HUES64 (cell line): Measurements from ENCODE around the gene DGKI.

ENCODE experiments used
- H3K27ac ChIP-seq: 2 replicates; pipeline ENCODE4 v1.7.0; 2013; ENCODE audit warnings: low read depth, low read length, inconsistent platforms
- H3K27me3 ChIP-seq: 2 replicates; pipeline ENCODE4 v1.6.1; 2013; ENCODE audit warnings: mild to moderate bottlenecking, low read length; ENCODE audit not compliant: insufficient read depth
- H3K36me3 ChIP-seq: 2 replicates; pipeline ENCODE4 v1.6.1; 2013; ENCODE audit warnings: mild to moderate bottlenecking, low read length; ENCODE audit not compliant: insufficient read depth
- H3K4me1 ChIP-seq: 2 replicates; pipeline ENCODE4 v1.6.1; 2013; ENCODE audit warnings: mild to moderate bottlenecking, low read length, moderate library complexity; ENCODE audit not compliant: insufficient read depth
- H3K4me3 ChIP-seq: 2 replicates; pipeline ENCODE4 v1.5.1; 2013; ENCODE audit warnings: mild to moderate bottlenecking, low read length, moderate library complexity
- H3K9ac ChIP-seq: 2 replicates; pipeline ENCODE4 v1.6.1; 2013; ENCODE audit warnings: mild to moderate bottlenecking, low read depth, low read length
- H3K9me3 ChIP-seq: 2 replicates; pipeline ENCODE4 v1.6.1; 2013; ENCODE audit warnings: low read depth, low read length; ENCODE audit not compliant: insufficient read depth
- WGBS: fragments of 150-250, 120-280 bp; methylation state at CpG from one replicate; pipeline ENCODE4 v1.1.7; 2013; ENCODE audit warnings: missing lambda C conversion rate; 5-methylcytosine and 5-hydroxymethylcytosine counted together

The DGKI gene

DNA sequence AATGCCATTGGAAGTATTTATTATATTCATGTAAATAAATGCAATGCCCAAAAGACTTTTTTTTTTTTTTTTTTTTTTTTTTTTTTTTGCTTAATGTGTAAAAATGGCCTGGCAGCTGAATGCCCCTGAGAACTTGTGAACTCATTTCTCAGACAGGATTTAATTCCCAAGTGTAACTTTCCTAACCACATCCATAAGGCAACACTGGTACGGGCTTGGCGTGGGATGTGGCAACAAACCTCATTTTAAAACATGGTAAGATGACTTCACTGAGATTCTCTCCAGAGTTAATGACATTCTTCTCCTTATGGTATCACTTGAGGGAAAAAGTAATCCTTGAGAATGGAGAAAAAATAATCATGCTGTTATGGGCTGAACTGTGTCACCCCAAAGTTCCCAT, 150.4 kb downstream of the DGKI start:
- Histone ChIP-seq H3K36me3 (no peaks in the 10 kb centered on the region), H3K9ac (no peak overlapping the region), H3K9me3 (no peaks in the 10 kb centered on the region), H3K27ac (no peak overlapping the region), H3K27me3 (no peaks in the 10 kb centered on the region), H3K4me3 (no peak overlapping the region), H3K4me1 (no peaks in the 10 kb centered on the region)
- WGBS = 100% methylated on average over 2 of the region's 2 CpGs

DNA sequence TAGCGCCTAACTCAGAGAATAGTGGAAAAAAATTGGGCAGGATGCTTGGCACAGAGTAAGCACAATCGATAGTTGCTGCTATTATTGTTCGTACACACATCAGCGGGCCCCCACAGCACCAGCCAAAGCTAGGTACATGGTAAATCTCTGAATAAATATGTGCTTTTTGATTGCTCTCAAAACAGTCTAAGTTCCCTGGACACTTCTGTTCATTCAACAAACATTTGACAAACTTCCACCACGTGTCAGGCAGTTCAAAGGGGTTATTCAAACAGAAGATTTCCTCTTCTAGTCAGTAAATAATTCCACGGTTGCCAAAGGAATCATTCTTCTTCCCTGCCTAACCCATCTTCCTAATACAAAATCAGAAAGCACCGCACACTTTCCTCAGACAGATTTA, 150.8 kb downstream of the DGKI start:
- H3K27me3 ChIP-seq = no peaks in the 10 kb centered on the region
- H3K4me1 ChIP-seq = no peaks in the 10 kb centered on the region
- WGBS = 95% methylated on average over 7 of the region's 7 CpGs
- no peak overlapping the region for H3K4me3 ChIP-seq
- no peaks in the 10 kb centered on the region for H3K36me3 ChIP-seq
- no peaks in the 10 kb centered on the region for H3K9me3 ChIP-seq
- H3K27ac ChIP-seq = no peak overlapping the region
- no peak overlapping the region for H3K9ac ChIP-seq

DNA sequence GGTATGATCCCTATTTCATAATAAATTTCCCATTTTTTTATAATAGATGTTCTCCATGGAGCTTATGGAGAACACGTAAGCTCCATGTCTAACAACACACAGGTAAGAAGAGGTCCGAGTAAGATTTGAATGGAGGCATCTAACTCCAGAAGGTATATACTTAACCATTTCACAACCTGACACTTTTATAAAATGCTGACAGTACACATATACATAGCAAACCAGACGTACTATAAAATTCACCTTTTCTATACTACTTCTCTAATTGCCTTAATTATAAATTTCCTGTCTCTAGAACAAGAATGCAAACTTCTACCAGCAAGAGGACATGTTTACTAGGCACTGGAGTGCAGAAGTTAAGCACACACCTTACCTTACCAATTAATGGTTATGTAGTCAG, 151.3 kb downstream of the DGKI start:
- Histone ChIP-seq H3K9ac (no peak overlapping the region), H3K4me3 (no peak overlapping the region), H3K4me1 (no peaks in the 10 kb centered on the region), H3K9me3 (no peaks in the 10 kb centered on the region), H3K36me3 (no peaks in the 10 kb centered on the region), H3K27me3 (no peaks in the 10 kb centered on the region), H3K27ac (no peak overlapping the region)
- 96% methylated on average over 3 of the region's 3 CpGs for WGBS

DNA sequence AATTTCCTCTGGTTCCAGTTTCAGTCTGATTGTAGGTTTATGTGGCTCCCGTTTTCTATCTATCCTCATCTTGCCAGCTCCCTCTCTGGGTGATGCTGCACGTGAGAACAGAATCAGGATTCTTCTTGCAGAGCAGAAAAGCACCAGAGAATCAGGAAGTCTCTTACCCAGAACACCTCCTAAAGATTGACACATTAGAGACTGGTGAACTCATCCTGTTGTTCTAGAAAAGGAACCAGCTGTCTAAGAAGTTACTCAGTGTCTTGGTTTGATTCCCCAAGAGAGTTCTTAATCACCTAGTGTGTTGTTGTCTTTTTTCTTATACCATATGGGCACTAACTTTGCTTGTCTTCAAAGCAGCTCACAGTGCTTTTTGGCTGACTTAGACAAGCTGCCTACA, 152.4 kb downstream of the DGKI start:
- no peaks in the 10 kb centered on the region for H3K36me3 ChIP-seq
- 83% methylated on average over 2 of the region's 2 CpGs for WGBS
- H3K9me3 ChIP-seq = no peaks in the 10 kb centered on the region
- H3K9ac ChIP-seq = no peak overlapping the region
- no peaks in the 10 kb centered on the region for H3K4me1 ChIP-seq
- H3K27me3 ChIP-seq = no peaks in the 10 kb centered on the region
- H3K27ac ChIP-seq = no peak overlapping the region
- H3K4me3 ChIP-seq = no peak overlapping the region

DNA sequence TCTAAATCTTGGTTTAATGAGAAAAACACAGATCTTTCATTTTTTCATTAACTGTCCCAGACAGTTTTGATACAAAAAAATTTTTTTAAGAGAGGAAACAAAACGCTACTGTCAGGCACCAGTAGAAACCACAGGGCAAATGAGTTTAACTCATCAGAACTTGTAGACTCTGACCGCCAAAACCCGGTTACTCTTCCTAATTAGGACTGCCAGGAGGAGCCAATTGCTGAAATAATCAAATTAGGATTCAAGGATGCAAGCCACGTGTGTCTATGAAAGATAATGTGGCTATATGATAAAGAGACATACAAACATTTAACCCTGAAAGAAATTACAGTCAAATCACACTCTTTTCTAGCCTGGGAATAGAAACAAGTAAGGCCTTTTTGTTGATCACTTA, 154.4 kb downstream of the DGKI start:
- no peaks in the 10 kb centered on the region for H3K9me3 ChIP-seq
- no peak overlapping the region for H3K9ac ChIP-seq
- WGBS = 98% methylated on average over 3 of the region's 4 CpGs
- H3K4me1 ChIP-seq = no peaks in the 10 kb centered on the region
- no peaks in the 10 kb centered on the region for H3K27me3 ChIP-seq
- no peak overlapping the region for H3K4me3 ChIP-seq
- no peaks in the 10 kb centered on the region for H3K36me3 ChIP-seq
- no peak overlapping the region for H3K27ac ChIP-seq

DNA sequence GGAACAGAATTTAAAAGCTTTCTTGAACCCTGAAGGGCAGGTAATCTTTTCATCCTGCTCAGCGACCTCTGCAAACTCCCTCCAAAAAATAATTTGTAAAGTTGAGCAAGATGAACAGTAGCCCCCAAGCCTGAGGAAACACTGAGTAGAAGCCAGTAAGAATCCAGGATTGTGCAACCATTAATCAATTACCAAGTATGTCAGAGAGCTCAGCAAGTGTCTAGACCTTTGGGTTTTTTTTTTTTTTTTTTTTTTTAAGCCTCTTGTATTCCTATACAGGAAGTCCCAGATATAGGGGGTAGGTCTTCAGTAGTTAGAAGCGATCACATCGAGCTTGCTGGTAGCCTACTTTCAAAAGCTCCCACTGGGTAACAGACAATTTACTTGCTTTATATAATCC, 155.2 kb downstream of the DGKI start:
- 100% methylated on average over 3 of the region's 3 CpGs for WGBS
- Histone ChIP-seq H3K9me3 (no peaks in the 10 kb centered on the region), H3K9ac (no peak overlapping the region), H3K27ac (no peak overlapping the region), H3K4me1 (no peaks in the 10 kb centered on the region), H3K27me3 (no peaks in the 10 kb centered on the region), H3K4me3 (no peak overlapping the region), H3K36me3 (no peaks in the 10 kb centered on the region)

DNA sequence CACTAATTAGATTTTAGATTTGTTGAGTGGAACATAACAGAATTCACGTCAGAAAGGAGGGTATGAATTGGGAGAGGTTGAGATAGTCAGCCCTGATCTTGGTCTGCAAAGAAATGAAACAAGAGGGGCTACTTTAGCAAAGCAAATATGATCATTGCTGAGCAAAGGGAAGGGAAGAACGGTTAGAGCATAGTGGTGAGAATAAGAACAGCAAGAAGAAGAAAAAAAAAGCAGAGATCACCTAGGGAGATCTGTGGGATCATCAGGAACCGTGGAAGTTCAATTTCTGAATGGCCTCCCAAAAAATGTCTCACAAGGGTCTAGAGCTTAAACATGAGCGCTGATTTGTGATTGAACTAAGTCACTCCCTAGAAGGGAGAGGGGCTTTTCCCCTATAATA, 156.1 kb downstream of the DGKI start:
- Histone ChIP-seq H3K9me3 (no peaks in the 10 kb centered on the region), H3K27ac (no peak overlapping the region), H3K9ac (no peak overlapping the region), H3K27me3 (no peaks in the 10 kb centered on the region), H3K36me3 (no peaks in the 10 kb centered on the region), H3K4me3 (no peak overlapping the region), H3K4me1 (no peaks in the 10 kb centered on the region)
- 86% methylated on average over 4 of the region's 4 CpGs for WGBS

DNA sequence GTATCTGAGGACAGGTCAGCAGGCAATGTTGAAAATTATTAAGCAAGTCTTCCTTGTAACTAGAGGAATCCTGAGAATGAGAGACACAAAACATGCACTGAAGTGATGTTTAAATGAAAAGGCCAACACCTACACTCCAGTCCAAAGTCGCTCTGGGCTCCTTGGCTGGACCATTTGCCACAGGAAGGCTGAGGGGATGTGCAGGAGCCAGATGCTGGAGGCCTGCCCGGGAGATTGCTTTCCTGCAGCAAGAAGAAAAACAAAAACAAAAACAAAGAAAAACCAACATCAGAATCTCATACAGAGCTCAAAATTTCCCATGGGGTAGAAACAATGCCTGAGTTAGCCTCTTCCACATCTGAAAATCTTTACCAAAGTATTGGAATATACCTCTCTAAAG, 157.0 kb downstream of the DGKI start:
- H3K27me3 ChIP-seq = no peaks in the 10 kb centered on the region
- no peaks in the 10 kb centered on the region for H3K9me3 ChIP-seq
- WGBS = 100% methylated on average over 2 of the region's 2 CpGs
- H3K9ac ChIP-seq = no peak overlapping the region
- H3K36me3 ChIP-seq = no peaks in the 10 kb centered on the region
- no peak overlapping the region for H3K4me3 ChIP-seq
- no peaks in the 10 kb centered on the region for H3K4me1 ChIP-seq
- H3K27ac ChIP-seq = no peak overlapping the region

DNA sequence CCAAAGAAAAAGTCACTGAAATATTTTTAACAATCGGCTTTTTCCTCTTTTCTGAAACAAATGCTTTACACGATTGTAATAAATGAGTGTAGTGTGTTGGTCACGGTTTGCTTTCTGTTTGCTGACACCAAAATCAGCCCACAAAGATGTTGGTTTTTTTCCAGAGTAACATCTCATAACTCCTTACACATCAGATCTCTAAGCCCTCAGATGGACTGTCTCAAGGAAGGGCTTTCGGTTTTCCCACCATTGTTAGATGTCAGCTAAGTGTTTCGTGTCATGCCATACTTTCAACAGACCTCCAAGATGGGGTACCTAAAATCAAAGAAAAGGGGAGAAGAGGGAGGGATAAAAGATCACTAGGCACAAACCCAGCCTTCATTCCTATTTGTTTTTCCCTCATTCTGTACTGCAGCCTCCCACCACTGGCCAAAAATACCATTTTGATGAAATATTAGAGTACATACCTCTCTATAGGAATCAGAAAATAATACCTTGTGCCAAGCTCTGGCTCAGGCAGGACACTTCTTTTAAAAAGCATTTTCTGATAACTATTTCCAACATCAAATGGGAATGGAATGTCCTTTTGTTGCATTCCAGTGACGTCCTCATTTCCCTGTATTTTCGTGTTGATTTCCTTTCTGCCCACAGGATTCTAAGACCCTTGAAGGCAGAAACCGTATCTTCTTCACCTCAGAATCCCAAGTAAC, 159.1 kb downstream of the DGKI start:
- 93% methylated on average over 6 of the region's 8 CpGs for WGBS
- Histone ChIP-seq H3K9me3 (no peaks in the 10 kb centered on the region), H3K9ac (no peak overlapping the region), H3K27ac (no peak overlapping the region), H3K36me3 (no peaks in the 10 kb centered on the region), H3K4me3 (no peak overlapping the region), H3K27me3 (no peaks in the 10 kb centered on the region), H3K4me1 (no peaks in the 10 kb centered on the region)

DNA sequence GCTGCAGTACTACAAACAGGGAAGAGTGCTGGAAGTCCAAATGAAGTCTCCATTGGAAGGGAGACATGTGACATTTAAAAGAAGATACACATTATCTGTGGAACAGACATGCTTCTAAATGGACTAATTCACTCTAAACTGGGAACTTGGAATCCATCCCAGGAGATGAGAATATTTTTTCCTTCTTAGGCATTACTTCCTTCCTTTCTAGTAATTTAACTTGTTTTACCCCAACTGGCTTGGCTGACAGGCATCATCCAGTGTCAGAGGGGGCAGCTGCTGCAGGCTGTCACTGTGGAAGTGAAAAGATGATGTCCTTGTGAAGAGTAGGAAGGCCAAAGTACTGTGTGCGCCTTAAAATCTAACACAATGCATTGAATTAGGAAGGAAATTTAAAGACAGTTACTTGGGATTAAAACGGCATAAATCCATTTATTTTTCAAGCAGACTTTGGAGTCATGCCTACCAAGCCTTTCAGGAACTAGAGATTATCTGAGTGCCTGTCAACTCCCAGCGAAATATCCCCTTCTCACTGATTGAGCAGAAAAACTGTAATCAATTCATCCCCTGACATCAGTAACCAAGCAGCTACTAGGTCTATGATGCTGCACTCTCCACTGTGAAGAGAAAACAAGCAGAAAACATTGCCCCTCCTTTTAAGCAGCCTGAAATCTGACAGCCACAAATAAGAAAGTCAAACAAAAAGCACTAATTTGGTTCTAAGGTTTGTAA, 161.2 kb downstream of the DGKI start:
- H3K9me3 ChIP-seq = no peaks in the 10 kb centered on the region
- H3K4me1 ChIP-seq = peaks cover 6% of the 10 kb centered on the region; the same call in 1 of the 2 replicates
- no peak overlapping the region for H3K27ac ChIP-seq
- no peak overlapping the region for H3K9ac ChIP-seq
- 87% methylated on average over 3 of the region's 3 CpGs for WGBS
- no peaks in the 10 kb centered on the region for H3K36me3 ChIP-seq
- H3K4me3 ChIP-seq = no peak overlapping the region
- H3K27me3 ChIP-seq = no peaks in the 10 kb centered on the region

DNA sequence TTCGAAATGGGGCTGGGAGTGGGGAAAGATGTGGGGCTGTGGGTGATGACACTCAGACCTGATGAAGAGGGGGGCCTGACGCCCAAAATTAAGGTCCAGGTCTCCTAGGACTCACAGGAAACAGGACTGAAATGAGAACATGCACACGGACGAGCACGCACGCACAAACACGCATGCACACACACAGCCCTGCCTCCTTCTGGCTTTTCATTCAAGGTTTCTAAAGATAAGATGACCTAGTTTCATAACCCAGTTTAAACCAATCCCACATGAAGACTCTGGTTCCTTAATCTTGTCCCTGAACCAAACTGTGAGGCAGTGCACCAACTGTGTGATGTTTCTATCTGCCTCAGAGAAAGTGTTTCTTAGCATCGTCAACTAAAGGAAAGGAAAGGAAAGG, 162.0 kb downstream of the DGKI start:
- Histone ChIP-seq H3K36me3 (no peaks in the 10 kb centered on the region), H3K9me3 (no peaks in the 10 kb centered on the region), H3K27ac (no peak overlapping the region), H3K4me1 (peaks cover 6% of the 10 kb centered on the region; the same call in 1 of the 2 replicates), H3K27me3 (no peaks in the 10 kb centered on the region), H3K9ac (no peak overlapping the region), H3K4me3 (no peak overlapping the region)
- 96% methylated on average over 8 of the region's 8 CpGs for WGBS
